Neural progenitor cell (in vitro differentiated cells): Measurements from ENCODE around the gene OR2B2. TPM values are rescaled to one million over a fixed set of nuclear protein-coding genes. Genes with fewer than 3 reads are reported as not detected.

Source experiments
- DNase-seq: peaks from one replicate; pipeline ENCODE4 v3.0.0-alpha.2; 2016; ENCODE audit warnings: low spot score
- H2AFZ ChIP-seq: fragments of 200-600 bp; sonication (generic); replicated peaks from 2 replicates; pipeline ENCODE4 v1.6.1; 2016; ENCODE audit warnings: antibody characterized with exemption
- H3F3A ChIP-seq: fragments of 200-600 bp; sonication (generic); 2 replicates; pipeline ENCODE4 v1.6.1; 2016; ENCODE audit warnings: antibody characterized with exemption, low read depth
- H3K27ac ChIP-seq: fragments of 200-600 bp; sonication (generic); 2 replicates; pipeline ENCODE4 v1.5.1; 2016; ENCODE audit warnings: mild to moderate bottlenecking
- H3K27me3 ChIP-seq: fragments of 200-600 bp; sonication (generic); 2 replicates; pipeline ENCODE4 v1.6.1; 2016; ENCODE audit warnings: mild to moderate bottlenecking, moderate library complexity
- H3K36me3 ChIP-seq: fragments of 200-600 bp; sonication (generic); 2 replicates; pipeline ENCODE4 v1.5.1; 2016
- H3K4me1 ChIP-seq: fragments of 200-600 bp; sonication (generic); 2 replicates; pipeline ENCODE4 v1.6.1; 2016; ENCODE audit warnings: mixed run types
- H3K4me2 ChIP-seq: fragments of 200-600 bp; sonication (generic); 2 replicates; pipeline ENCODE4 v1.6.1; 2016
- H3K4me3 ChIP-seq: fragments of 200-600 bp; sonication (generic); 2 replicates; pipeline ENCODE4 v1.5.1; 2016
- H3K79me2 ChIP-seq: fragments of 200-600 bp; sonication (generic); 2 replicates; pipeline ENCODE4 v1.6.1; 2016; ENCODE audit warnings: low read depth
- H3K9ac ChIP-seq: fragments of 200-600 bp; sonication (generic); 2 replicates; pipeline ENCODE4 v1.6.1; 2016
- H3K9me3 ChIP-seq: fragments of 200-600 bp; sonication (generic); 2 replicates; pipeline ENCODE4 v1.5.1; 2016; ENCODE audit warnings: low read depth
- H4K20me1 ChIP-seq: fragments of 200-600 bp; sonication (generic); 2 replicates; pipeline ENCODE4 v1.6.1; 2016; ENCODE audit warnings: low read depth
- H3K27ac Mint-ChIP-seq: 3 replicates; pipeline ENCODE4 v1.8.0; 2021; ENCODE audit warnings: mixed read lengths
- H3K27me3 Mint-ChIP-seq: 2 replicates; pipeline ENCODE4 v1.8.0; 2022; ENCODE audit warnings: low read depth, mild to moderate bottlenecking, inconsistent platforms, moderate library complexity, mixed read lengths; ENCODE audit not compliant: insufficient read depth
- H3K36me3 Mint-ChIP-seq: 3 replicates; pipeline ENCODE4 v1.8.0; 2021; ENCODE audit warnings: mixed read lengths
- H3K4me1 Mint-ChIP-seq: 3 replicates; pipeline ENCODE4 v1.8.0; 2021; ENCODE audit warnings: mixed read lengths
- H3K4me3 Mint-ChIP-seq: 3 replicates; pipeline ENCODE4 v1.8.0; 2021; ENCODE audit warnings: mild to moderate bottlenecking, moderate library complexity, mixed read lengths
- H3K9me3 Mint-ChIP-seq: 3 replicates; pipeline ENCODE4 v1.8.0; 2020; ENCODE audit warnings: mixed read lengths
- EZH2 ChIP-seq: fragments of 200-600 bp; sonication (generic); IDR thresholded peaks from 2 replicates; pipeline ENCODE4 v1.6.1; 2017; ENCODE audit warnings: antibody characterized with exemption, mild to moderate bottlenecking, moderate library complexity
- EZH2phosphoT487 ChIP-seq: fragments of 200-600 bp; sonication (generic); IDR thresholded peaks from 2 replicates; pipeline ENCODE4 v1.6.1; 2017; ENCODE audit warnings: antibody characterized with exemption
- total RNA-seq: library from RNA; depleted of rRNA; stranded (reverse); fragments of >200 nt; gene quantifications from 2 replicates; pipeline ENCODE4 v1.2.3, GENCODE V29; 2015; ENCODE audit warnings: low replicate concordance
- TF ChIP-seq, protein P1 (sequence below): fragments of 200-600 bp; sonication (generic); IDR thresholded peaks from 2 replicates; pipeline ENCODE4 v1.5.1; 2017; ENCODE audit warnings: antibody characterized with exemption, mild to moderate bottlenecking

The OR2B2 gene
- total RNA-seq, 1 donor from 2014 or later: not detected

DNA sequence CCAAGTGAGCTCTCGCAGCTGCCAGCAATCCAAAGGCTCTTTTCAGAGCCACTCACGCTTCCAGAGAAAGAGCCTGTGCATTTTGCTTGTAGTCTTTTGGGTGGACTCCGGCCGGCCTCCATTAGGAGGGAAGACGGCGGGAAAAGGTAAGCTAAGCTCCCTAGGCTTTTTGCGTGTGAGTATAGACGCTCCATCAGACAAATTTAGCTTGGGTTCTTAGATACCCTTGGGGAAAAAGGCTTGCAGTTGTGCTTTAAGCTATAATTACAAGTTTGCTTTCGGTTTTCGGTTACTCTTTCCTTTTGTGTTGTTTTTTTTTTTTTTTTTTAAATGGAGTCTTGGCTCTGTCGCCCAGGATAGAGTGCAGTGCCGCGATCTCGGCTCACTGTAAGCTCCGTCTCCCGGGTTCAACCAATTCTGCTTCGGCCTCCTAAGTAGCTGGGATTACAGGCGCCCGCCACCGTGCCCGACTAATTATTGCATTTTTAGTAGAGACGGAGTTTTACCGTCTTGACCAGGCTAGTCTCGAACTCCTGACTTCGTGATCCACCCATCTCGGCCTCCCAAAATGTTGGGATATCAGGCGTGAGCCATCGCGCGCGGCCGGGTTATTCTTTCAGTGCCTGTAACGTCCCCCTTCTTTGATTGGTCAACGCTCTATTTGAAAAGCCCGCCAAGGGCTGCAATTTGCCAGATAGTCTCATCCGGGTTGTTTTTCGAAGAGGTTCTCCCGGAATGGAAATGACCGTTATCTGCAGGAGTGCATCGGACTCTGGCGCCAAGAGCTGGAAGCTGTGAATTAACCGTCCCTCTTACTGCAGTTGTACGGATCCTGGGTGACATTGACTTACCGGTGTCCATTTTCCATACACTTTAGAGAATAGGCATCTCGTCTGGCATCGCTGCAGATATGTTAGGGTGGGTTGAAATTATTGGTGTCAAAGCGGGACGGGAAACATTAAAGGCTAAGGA, 18.1 kb downstream of the OR2B2 start:
- Histone ChIP-seq H3K9me3 (no peaks in the 10 kb centered on the region), H2AFZ (no peak overlapping the region), H3K4me3 (peak overlapping the region; percentile 97), H3K27ac (peak overlapping the region; percentile 85), H3K79me2 (peaks cover 48% of the 10 kb centered on the region), H3K9ac (peak overlapping the region; percentile 90), H3K4me2 (peak overlapping the region; percentile 95), H3K27me3 (no peaks in the 10 kb centered on the region), H3K4me1 (peaks cover 2% of the 10 kb centered on the region), H4K20me1 (peaks cover 7% of the 10 kb centered on the region), H3F3A (peaks cover 64% of the 10 kb centered on the region), H3K36me3 (no peaks in the 10 kb centered on the region)
- no peak overlapping the region for H3K4me3 Mint-ChIP-seq
- H3K4me1 Mint-ChIP-seq: peaks cover 27% of the 10 kb centered on the region
- no peak overlapping the region for H3K27ac Mint-ChIP-seq
- peak; percentile 94 for DNase-seq
- no peaks in the 10 kb centered on the region for H3K9me3 Mint-ChIP-seq
- TF ChIP-seq EZH2 (no peak), EZH2phosphoT487 (no peak)
- TF ChIP-seq, protein P1, sequence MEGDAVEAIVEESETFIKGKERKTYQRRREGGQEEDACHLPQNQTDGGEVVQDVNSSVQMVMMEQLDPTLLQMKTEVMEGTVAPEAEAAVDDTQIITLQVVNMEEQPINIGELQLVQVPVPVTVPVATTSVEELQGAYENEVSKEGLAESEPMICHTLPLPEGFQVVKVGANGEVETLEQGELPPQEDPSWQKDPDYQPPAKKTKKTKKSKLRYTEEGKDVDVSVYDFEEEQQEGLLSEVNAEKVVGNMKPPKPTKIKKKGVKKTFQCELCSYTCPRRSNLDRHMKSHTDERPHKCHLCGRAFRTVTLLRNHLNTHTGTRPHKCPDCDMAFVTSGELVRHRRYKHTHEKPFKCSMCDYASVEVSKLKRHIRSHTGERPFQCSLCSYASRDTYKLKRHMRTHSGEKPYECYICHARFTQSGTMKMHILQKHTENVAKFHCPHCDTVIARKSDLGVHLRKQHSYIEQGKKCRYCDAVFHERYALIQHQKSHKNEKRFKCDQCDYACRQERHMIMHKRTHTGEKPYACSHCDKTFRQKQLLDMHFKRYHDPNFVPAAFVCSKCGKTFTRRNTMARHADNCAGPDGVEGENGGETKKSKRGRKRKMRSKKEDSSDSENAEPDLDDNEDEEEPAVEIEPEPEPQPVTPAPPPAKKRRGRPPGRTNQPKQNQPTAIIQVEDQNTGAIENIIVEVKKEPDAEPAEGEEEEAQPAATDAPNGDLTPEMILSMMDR: no peak
- H3K36me3 Mint-ChIP-seq: no peaks in the 10 kb centered on the region
- H3K27me3 Mint-ChIP-seq: peaks cover 14% of the 10 kb centered on the region

DNA sequence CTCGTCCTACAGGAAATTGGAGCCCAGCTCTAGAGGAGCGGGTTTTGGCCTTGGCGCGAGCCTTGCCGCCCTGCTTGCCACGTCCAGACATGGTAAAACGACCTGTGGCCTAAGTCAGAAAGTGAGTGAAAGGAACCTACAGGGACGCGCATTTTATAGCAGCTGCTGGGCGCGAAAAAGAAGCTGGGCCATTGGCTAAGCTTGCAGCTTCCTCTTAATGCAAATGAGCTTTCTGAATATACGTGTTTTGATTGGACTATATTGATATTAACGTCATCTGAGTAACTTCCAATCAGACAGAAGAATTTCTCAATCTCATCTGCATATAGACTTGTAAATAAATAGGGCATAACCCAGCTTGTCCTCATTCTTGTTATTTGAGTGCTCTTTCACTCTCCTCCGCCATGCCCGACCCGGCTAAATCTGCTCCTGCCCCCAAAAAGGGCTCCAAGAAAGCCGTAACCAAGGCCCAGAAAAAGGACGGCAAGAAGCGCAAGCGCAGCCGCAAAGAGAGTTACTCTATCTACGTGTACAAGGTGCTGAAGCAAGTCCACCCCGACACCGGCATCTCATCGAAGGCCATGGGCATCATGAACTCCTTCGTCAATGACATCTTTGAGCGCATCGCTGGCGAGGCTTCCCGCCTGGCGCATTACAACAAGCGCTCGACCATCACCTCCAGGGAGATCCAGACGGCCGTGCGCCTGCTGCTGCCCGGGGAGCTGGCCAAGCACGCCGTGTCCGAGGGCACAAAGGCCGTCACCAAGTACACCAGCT, 18.9 kb downstream of the OR2B2 start:
- Mint-ChIP-seq H3K4me1 (peaks cover 34% of the 10 kb centered on the region), H3K36me3 (no peaks in the 10 kb centered on the region), H3K4me3 (no peak overlapping the region), H3K27me3 (peaks cover 12% of the 10 kb centered on the region), H3K9me3 (no peaks in the 10 kb centered on the region), H3K27ac (no peak overlapping the region)
- DNase-seq: peak; percentile 96
- no peak for TF ChIP-seq EZH2phosphoT487
- TF ChIP-seq, protein P1: no peak
- Histone ChIP-seq H2AFZ (no peak overlapping the region), H4K20me1 (peaks cover 7% of the 10 kb centered on the region), H3K36me3 (no peaks in the 10 kb centered on the region), H3K4me1 (peaks cover 10% of the 10 kb centered on the region), H3K27ac (peak overlapping the region; percentile 85), H3K79me2 (peaks cover 48% of the 10 kb centered on the region), H3F3A (peaks cover 73% of the 10 kb centered on the region), H3K4me3 (peak overlapping the region; percentile 97), H3K9ac (peak overlapping the region; percentile 90), H3K9me3 (no peaks in the 10 kb centered on the region), H3K27me3 (no peaks in the 10 kb centered on the region), H3K4me2 (peak overlapping the region; percentile 95)

DNA sequence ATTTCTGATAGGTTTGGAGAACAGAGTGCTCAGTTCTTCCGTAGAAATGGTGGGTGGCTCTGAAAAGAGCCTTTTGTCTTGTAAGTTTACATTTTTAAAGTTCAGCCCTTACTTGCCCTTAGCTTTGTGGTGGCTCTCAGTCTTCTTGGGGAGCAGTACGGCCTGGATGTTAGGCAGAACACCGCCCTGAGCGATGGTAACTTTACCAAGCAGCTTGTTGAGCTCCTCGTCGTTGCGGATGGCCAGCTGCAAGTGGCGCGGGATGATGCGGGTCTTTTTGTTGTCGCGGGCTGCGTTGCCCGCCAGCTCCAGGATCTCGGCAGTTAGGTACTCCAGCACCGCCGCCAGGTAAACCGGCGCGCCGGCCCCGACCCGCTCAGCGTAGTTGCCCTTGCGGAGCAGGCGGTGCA, 19.5 kb downstream of the OR2B2 start:
- TF ChIP-seq EZH2 (no peak), EZH2phosphoT487 (no peak)
- TF ChIP-seq, protein P1: no peak
- H3K27ac Mint-ChIP-seq: no peak overlapping the region
- peaks cover 12% of the 10 kb centered on the region for H3K27me3 Mint-ChIP-seq
- DNase-seq: no peak
- Histone ChIP-seq H3K27ac (peak overlapping the region; percentile 84), H3K36me3 (no peaks in the 10 kb centered on the region), H3K9ac (peak overlapping the region; percentile 82), H3F3A (peaks cover 74% of the 10 kb centered on the region), H3K4me3 (peak overlapping the region; percentile 97), H3K9me3 (no peaks in the 10 kb centered on the region), H3K4me1 (peaks cover 10% of the 10 kb centered on the region), H2AFZ (no peak overlapping the region), H3K4me2 (peak overlapping the region; percentile 93), H3K27me3 (no peaks in the 10 kb centered on the region), H4K20me1 (peaks cover 7% of the 10 kb centered on the region), H3K79me2 (peaks cover 48% of the 10 kb centered on the region)
- H3K36me3 Mint-ChIP-seq: no peaks in the 10 kb centered on the region
- no peak overlapping the region for H3K4me3 Mint-ChIP-seq
- H3K9me3 Mint-ChIP-seq: no peaks in the 10 kb centered on the region
- H3K4me1 Mint-ChIP-seq: peaks cover 39% of the 10 kb centered on the region
